ENCODE measurements around the gene NUDT15. TPM values are rescaled to one million over a fixed set of nuclear protein-coding genes. Genes with fewer than 3 reads are reported as not detected.

Gene NUDT15
- total and polyA plus RNA-seq, 2 of the 8 experiments (the other 6 are each of a cell fraction or from before 2014, with no cell fraction given) = 37.8 to 65.9 TPM

DNA sequence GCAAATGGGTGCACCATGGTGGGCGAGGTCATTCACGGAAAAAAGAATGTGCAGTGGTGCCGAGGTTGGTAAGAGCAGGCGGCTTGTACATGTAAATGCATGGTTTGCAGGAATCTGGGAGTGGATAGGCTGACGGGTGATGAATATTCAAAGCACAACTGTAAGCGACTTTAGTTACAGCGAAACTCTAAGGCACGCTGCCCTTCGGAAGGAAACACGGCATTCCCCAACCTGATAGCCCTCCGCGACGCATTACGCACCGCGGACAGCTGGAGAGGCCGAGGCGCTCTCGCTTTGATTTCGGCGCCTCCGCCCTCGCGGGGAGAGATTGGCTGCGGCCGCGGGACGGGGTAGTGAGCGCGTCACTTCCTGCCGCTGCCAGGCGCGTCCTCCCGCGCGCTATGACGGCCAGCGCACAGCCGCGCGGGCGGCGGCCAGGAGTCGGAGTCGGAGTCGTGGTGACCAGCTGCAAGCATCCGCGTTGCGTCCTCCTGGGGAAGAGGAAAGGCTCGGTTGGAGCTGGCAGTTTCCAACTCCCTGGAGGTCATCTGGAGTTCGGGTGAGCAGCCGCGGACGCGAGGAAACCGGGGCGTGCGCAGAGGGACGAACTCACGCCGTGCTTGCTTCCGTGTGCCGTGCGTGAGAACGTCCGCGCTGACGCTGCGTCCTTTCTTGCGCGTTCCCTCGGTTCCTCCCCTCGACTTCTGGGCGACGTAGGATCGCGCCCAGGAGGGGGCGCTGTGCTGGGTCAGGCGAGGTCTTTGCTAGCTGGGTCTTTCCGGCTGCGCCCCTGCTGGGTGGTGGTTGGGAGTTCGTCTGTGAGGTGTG, at the start of gene NUDT15 (continued):
- peak; percentile 37; the same call in 1 of the 2 replicates for TF ChIP-seq TEAD4 (IDR thresholded peaks at IDR 0.05; ENCODE audit: low read depth, low read length)
- peak in 1 of 2 experiments; percentile 84; a peak in 1 of 4 replicates for TF ChIP-seq SIN3A (conservative IDR thresholded peaks at IDR 0.05 in 1 of 2, IDR thresholded peaks at IDR 0.05 in 1 of 2; ENCODE audit: low read depth in 1 of 2, low read length in 2 of 2)
- TF ChIP-seq JUN (IDR thresholded peaks at IDR 0.05; ENCODE audit: low read depth, low read length) = no peak
- TF ChIP-seq RAD21 (IDR thresholded peaks at IDR 0.05 in 1 of 2, conservative IDR thresholded peaks at IDR 0.05 in 1 of 2; ENCODE audit: low read depth in 2 of 2, low read length in 2 of 2) = peak; percentile 49 to 64
- TF ChIP-seq, protein P1, sequence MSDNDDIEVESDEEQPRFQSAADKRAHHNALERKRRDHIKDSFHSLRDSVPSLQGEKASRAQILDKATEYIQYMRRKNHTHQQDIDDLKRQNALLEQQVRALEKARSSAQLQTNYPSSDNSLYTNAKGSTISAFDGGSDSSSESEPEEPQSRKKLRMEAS (IDR thresholded peaks at IDR 0.05) = peak; percentile 81
- TF ChIP-seq NRF1 (IDR thresholded peaks at IDR 0.05; ENCODE audit: low read depth, low read length) = no peak
- TF ChIP-seq EZH2 (IDR thresholded peaks at IDR 0.05; ENCODE audit: low read depth, low read length, severe bottlenecking) = no peak
- TF ChIP-seq KDM1A (IDR thresholded peaks at IDR 0.05; ENCODE audit: borderline replicate concordance, low read length) = peak; percentile 63; the same call in 1 of the 2 replicates
- no peak for TF ChIP-seq CBX5 (IDR thresholded peaks at IDR 0.05; ENCODE audit: low read depth, low read length)
- no peak for TF ChIP-seq SP1 (IDR thresholded peaks at IDR 0.05; ENCODE audit: low read depth, low read length)
- no peak for TF ChIP-seq NANOG (IDR thresholded peaks at IDR 0.05; ENCODE audit: insufficient read depth, low read depth, low read length, poor library complexity, severe bottlenecking)
- no peak for TF ChIP-seq SP4 (IDR thresholded peaks at IDR 0.05; ENCODE audit: low read length)
- TF ChIP-seq PHF8 (conservative IDR thresholded peaks at IDR 0.05; ENCODE audit: low read depth, low read length) = peak; percentile 100
- TF ChIP-seq CTBP2 (IDR thresholded peaks at IDR 0.05; ENCODE audit: borderline replicate concordance, insufficient read depth, insufficient read length, low read length) = no peak
- TF ChIP-seq TAF7 (optimal IDR thresholded peaks at IDR 0.05; ENCODE audit: borderline replicate concordance, low read depth, low read length) = peak; percentile 78
- TF ChIP-seq SIRT6 (IDR thresholded peaks at IDR 0.05; ENCODE audit: low read length) = no peak
- no peak for TF ChIP-seq SP2 (IDR thresholded peaks at IDR 0.05; ENCODE audit: low read length)
- no peak; the same call in 1 of the 2 replicates for TF ChIP-seq YY1 (IDR thresholded peaks at IDR 0.05; ENCODE audit: low read depth, low read length)
- TF ChIP-seq CBX8 (IDR thresholded peaks at IDR 0.05; ENCODE audit: borderline replicate concordance, low read depth, low read length) = no peak
- peak; percentile 81 for TF ChIP-seq BACH1 (IDR thresholded peaks at IDR 0.05; ENCODE audit: low read length)
- TF ChIP-seq EGR1 (IDR thresholded peaks at IDR 0.05; ENCODE audit: borderline replicate concordance, low read depth, low read length) = no peak
- TF ChIP-seq BCL11A (IDR thresholded peaks at IDR 0.05; ENCODE audit: low read depth in 2 of 2, low read length in 2 of 2) = no peak
- TF ChIP-seq MAFK (IDR thresholded peaks at IDR 0.05; ENCODE audit: low read depth, low read length) = peak; percentile 12; the same call in 1 of the 2 replicates
- peak; percentile 84 for TF ChIP-seq CREB1 (IDR thresholded peaks at IDR 0.05)
